Karpas-422 (cell line): ENCODE measurements around the gene NDUFB10. TPM values are rescaled to one million over a fixed set of nuclear protein-coding genes. Genes with fewer than 3 reads are reported as not detected.

Experiments used
- DNase-seq: peaks from one replicate; pipeline ENCODE4 v3.0.0-alpha.2; 2015
- H2AFZ ChIP-seq: fragments of 200-600 bp; sonication (generic); 2 replicates; pipeline ENCODE4 v1.6.1; 2014; ENCODE audit warnings: antibody characterized with exemption, low read length, mixed read lengths
- H3K27ac ChIP-seq: fragments of 200-600 bp; sonication (generic); 2 replicates; pipeline ENCODE4 v1.5.1; 2014; ENCODE audit warnings: mild to moderate bottlenecking, low read length, moderate library complexity
- H3K27me3 ChIP-seq: fragments of 200-600 bp; sonication (generic); 2 replicates; pipeline ENCODE4 v1.6.1; 2014; ENCODE audit warnings: low read length, mixed read lengths
- H3K36me3 ChIP-seq: fragments of 200-600 bp; sonication (generic); 2 replicates; pipeline ENCODE4 v1.6.1; 2014; ENCODE audit warnings: low read length, mixed read lengths; ENCODE audit not compliant: insufficient read depth
- H3K4me1 ChIP-seq: fragments of 200-600 bp; sonication (generic); 2 replicates; pipeline ENCODE4 v1.6.1; 2014; ENCODE audit warnings: mild to moderate bottlenecking, low read length, mixed read lengths
- H3K4me2 ChIP-seq: fragments of 200-600 bp; sonication (generic); 2 replicates; pipeline ENCODE4 v1.6.1; 2014; ENCODE audit warnings: low read length, low read depth, mild to moderate bottlenecking; ENCODE audit not compliant: poor library complexity, severe bottlenecking
- H3K4me3 ChIP-seq: fragments of 200-600 bp; sonication (generic); 2 replicates; pipeline ENCODE4 v1.5.1; 2014; ENCODE audit warnings: mild to moderate bottlenecking, antibody characterized with exemption, low read length, mixed read lengths
- H3K79me2 ChIP-seq: fragments of 200-600 bp; sonication (generic); 2 replicates; pipeline ENCODE4 v1.6.1; 2014; ENCODE audit warnings: mild to moderate bottlenecking, low read length, mixed read lengths
- H3K9ac ChIP-seq: fragments of 200-600 bp; sonication (generic); 2 replicates; pipeline ENCODE4 v1.6.0; 2014; ENCODE audit warnings: low read length
- H3K9me2 ChIP-seq: fragments of 200-600 bp; sonication (generic), shearing (Covaris generic); replicated peaks from 2 replicates; pipeline ENCODE4 v1.6.0; 2014; ENCODE audit warnings: mild to moderate bottlenecking, low read length, moderate library complexity; ENCODE audit not compliant: insufficient read depth
- H3K9me3 ChIP-seq: fragments of 300-700, 200-600 bp; sonication (generic); 2 replicates; pipeline ENCODE4 v1.6.1; 2014; ENCODE audit warnings: low read length, mixed read lengths
- H4K20me1 ChIP-seq: fragments of 200-600 bp; sonication (generic); 2 replicates; pipeline ENCODE4 v1.6.1; 2014; ENCODE audit warnings: mild to moderate bottlenecking, antibody characterized with exemption, low read length, low read depth; ENCODE audit not compliant: insufficient read depth
- total RNA-seq: library from RNA; depleted of rRNA; stranded (reverse); fragments of >200 nt; shearing (Covaris generic); gene quantifications from 2 replicates; pipeline ENCODE4 v1.2.3, GENCODE V29; 2014; ENCODE audit warnings: low replicate concordance

Gene NDUFB10
- total RNA-seq, 1 experiment from 2014 or later = 288 TPM

DNA sequence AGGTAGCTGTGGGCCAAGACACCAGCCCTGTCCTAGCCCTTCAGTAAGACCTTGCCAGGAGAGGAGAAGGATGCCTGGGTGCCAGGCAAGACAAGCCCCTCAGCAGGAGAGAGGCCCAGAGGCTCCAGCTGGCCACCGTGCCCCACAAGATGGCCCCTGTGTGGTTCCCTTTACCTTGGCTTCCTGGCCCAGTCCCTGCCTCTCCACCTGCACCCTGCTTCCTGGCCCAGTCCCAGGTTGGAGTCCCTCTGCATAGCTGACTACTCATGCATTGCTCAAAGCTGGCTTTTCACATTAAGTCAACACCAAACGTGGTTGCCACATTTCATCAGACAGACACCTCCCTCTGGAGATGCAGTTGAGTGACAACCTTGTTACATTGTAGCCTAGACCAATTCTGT lies 34.4 kb downstream of the NDUFB10 start:
- Histone ChIP-seq H4K20me1 (no peaks in the 10 kb centered on the region), H3K4me1 (peaks cover 21% of the 10 kb centered on the region), H3K9ac (no peak overlapping the region), H3K36me3 (no peaks in the 10 kb centered on the region; the same call in 1 of the 2 replicates), H3K27me3 (no peaks in the 10 kb centered on the region), H3K79me2 (no peaks in the 10 kb centered on the region), H3K4me3 (no peak overlapping the region), H3K4me2 (no peak overlapping the region), H3K27ac (no peak overlapping the region), H3K9me2 (no peaks in the 10 kb centered on the region), H2AFZ (no peak overlapping the region), H3K9me3 (no peaks in the 10 kb centered on the region)
- DNase-seq = no peak

- Histone ChIP-seq H3K36me3 (peaks cover 7% of the 10 kb centered on the region), H4K20me1 (peaks cover 10% of the 10 kb centered on the region; the same call in 1 of the 2 replicates)
Measured at GRCh38 chr16:1997494-1998359, 38.4 kb downstream of the NDUFB10 start.

DNA sequence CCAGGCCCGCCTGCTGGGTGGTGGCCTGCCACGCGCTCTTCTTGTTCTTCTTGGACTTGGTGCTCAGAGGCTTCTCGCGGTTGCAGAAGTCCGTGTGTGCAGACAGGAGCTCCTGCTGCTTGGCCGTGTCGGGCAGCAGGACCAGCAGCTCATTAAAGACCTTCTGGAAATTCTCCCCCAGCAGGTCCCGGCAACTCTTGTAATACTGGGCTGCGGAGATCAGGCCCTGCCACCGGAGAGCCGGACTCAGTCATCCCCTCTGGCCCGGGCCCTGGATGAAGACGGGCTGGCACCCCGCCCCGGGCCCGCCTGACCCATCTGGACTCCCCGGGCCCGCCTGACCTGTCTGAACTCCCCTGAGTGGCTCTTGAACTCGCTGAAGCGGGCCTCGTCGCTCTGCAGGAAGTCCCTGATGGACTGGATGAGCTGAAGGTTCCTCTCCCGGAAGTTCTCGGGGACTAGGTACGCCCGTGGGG lies 39.1 kb downstream of the NDUFB10 start:
- Histone ChIP-seq H2AFZ (no peak overlapping the region), H3K9ac (no peak overlapping the region), H3K4me2 (no peak overlapping the region), H4K20me1 (peaks cover 17% of the 10 kb centered on the region), H3K4me1 (no peaks in the 10 kb centered on the region), H3K4me3 (no peak overlapping the region), H3K79me2 (peaks cover 7% of the 10 kb centered on the region), H3K27me3 (no peaks in the 10 kb centered on the region), H3K9me2 (no peaks in the 10 kb centered on the region), H3K36me3 (peaks cover 11% of the 10 kb centered on the region), H3K27ac (no peak overlapping the region), H3K9me3 (no peaks in the 10 kb centered on the region)
- no peak for DNase-seq

More at GRCh38 chr16:1997494-1998359, 38.4 kb downstream of the NDUFB10 start:
- no peak overlapping the region for H3K9ac ChIP-seq
- H3K27me3 ChIP-seq = no peaks in the 10 kb centered on the region
- no peaks in the 10 kb centered on the region for H3K9me2 ChIP-seq
- DNase-seq = no peak
- H2AFZ ChIP-seq = no peak overlapping the region
- no peak overlapping the region for H3K27ac ChIP-seq
- H3K4me2 ChIP-seq = no peak overlapping the region
- H3K9me3 ChIP-seq = no peaks in the 10 kb centered on the region
- H3K79me2 ChIP-seq = peaks cover under 1% of the 10 kb centered on the region; the same call in 1 of the 2 replicates
- no peak overlapping the region for H3K4me3 ChIP-seq
- H3K4me1 ChIP-seq = no peaks in the 10 kb centered on the region

DNA sequence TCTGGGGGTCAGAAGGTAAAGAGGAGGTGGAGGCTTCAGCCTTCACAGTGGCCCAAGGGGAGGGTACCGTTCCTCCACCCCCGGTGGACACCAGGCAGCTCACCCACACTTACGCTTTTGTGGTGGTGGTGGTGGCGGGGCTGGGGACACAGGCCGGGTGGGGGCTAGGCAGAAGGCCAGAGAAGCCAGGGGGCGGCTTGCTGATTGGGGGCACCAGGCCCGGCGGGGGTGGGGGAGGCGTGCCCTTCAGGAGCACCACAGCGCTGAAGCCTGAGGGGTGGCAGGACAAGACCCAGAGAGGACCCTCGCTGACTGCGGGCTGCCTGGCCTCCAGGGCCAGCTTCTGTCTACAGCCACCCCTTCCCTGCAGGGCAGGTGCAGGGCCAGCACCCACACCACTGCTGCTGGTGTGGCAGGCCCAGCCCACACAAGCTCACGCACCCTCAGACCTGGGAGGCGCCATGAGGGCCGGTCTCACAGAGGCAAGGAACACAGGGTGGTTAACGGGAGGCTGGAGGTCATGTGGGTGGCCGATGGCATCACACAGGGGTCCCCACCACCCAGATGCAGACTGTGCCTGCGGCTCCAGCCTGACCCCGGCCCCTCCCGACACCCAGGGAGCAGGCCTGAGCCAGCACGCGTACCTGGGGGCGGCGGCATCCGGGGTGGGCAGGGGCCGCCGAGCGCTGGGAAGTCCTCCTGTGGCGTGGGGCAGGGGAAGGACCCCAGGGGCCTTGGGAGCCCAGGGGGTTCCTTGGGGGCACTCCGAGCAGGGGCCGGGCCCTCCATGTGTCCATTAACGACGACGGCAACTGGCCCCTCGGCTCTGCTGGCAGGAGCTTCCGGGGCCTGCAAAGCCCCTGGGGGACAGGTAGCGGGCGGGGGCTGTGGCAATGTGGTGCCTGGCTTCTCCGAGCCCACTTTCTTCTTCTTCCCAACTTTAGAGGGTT lies 39.8 kb downstream of the NDUFB10 start:
- no peaks in the 10 kb centered on the region for H3K27me3 ChIP-seq
- peaks cover 14% of the 10 kb centered on the region for H3K36me3 ChIP-seq
- H3K9me3 ChIP-seq = no peaks in the 10 kb centered on the region
- peaks cover 11% of the 10 kb centered on the region for H3K79me2 ChIP-seq
- no peak overlapping the region for H3K27ac ChIP-seq
- no peak overlapping the region for H3K4me3 ChIP-seq
- no peaks in the 10 kb centered on the region for H3K9me2 ChIP-seq
- H3K4me2 ChIP-seq = no peak overlapping the region
- no peak for DNase-seq
- H2AFZ ChIP-seq = no peak overlapping the region
- peaks cover 22% of the 10 kb centered on the region for H4K20me1 ChIP-seq
- no peak overlapping the region for H3K9ac ChIP-seq
- peaks cover 2% of the 10 kb centered on the region for H3K4me1 ChIP-seq

DNA sequence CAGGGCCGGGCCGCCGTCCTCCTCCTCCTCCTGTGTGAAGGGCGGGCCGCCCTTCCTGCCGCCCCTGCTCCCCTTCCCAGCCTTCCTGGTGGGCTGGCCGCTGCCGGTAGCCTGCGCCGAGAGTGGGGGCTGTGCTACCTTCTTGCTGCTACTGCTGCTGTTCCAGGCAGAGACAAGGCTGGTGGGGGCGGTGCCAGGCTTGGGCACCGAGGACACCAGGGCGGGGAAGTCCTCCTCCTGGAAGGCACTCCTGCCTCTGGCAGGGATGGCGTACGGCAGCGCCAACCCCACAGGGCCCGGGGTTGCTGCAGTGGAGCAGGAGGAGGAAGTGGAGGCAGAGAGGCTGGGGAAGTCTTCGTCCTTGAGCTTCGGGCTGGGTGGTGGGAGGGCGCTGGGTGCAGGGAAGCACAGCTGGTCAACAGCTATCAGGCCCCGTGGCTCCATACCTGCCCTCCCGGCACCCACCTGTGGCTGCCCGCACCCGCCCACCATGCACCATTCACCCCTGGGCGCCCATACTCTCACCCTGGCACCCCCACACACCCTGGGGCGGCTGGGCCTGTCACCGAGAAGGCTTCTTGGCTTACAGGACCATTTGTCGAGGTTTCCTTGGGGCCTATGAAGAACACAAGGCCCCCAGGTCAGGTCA lies 40.7 kb downstream of the NDUFB10 start:
- Histone ChIP-seq H3K4me1 (peaks cover 9% of the 10 kb centered on the region), H3K36me3 (peaks cover 14% of the 10 kb centered on the region)

DNA sequence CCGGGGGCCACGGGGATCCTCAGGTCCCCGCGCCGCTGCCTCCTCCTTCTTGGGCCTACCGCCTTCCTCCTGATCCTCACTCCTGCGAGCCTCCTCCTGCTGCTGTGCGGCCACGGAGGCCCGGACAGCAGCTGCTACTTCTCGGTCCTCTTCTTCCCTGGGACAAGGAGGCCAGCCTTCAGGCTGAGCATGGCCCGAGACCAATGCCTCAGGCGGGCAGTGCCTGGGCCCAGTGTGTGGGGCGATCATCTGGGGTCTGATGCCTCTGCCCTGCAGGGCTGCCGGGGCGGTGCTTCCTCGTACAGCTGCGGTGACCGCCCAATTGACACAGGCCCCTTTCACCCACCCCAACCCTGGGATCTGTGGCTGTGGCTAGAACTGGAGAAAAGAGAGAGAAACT lies 41.7 kb downstream of the NDUFB10 start:
- Histone ChIP-seq H3K9me2 (no peaks in the 10 kb centered on the region), H3K4me2 (no peak overlapping the region), H3K27ac (no peak overlapping the region), H3K36me3 (peaks cover 14% of the 10 kb centered on the region), H2AFZ (no peak overlapping the region), H3K4me3 (no peak overlapping the region), H4K20me1 (peaks cover 40% of the 10 kb centered on the region), H3K9me3 (no peaks in the 10 kb centered on the region), H3K27me3 (no peaks in the 10 kb centered on the region), H3K79me2 (peaks cover 28% of the 10 kb centered on the region), H3K4me1 (peaks cover 19% of the 10 kb centered on the region), H3K9ac (no peak overlapping the region)
- no peak for DNase-seq

More for the DNA sequence above, 40.7 kb downstream of the NDUFB10 start:
- H3K4me3 ChIP-seq = no peak overlapping the region
- H3K9me3 ChIP-seq = no peaks in the 10 kb centered on the region
- no peaks in the 10 kb centered on the region for H3K27me3 ChIP-seq
- no peak overlapping the region for H3K9ac ChIP-seq
- H3K27ac ChIP-seq = no peak overlapping the region
- no peak for DNase-seq
- H2AFZ ChIP-seq = no peak overlapping the region
- H3K4me2 ChIP-seq = no peak overlapping the region
- H3K79me2 ChIP-seq = peaks cover 18% of the 10 kb centered on the region
- H3K9me2 ChIP-seq = no peaks in the 10 kb centered on the region
- H4K20me1 ChIP-seq = peaks cover 31% of the 10 kb centered on the region

DNA sequence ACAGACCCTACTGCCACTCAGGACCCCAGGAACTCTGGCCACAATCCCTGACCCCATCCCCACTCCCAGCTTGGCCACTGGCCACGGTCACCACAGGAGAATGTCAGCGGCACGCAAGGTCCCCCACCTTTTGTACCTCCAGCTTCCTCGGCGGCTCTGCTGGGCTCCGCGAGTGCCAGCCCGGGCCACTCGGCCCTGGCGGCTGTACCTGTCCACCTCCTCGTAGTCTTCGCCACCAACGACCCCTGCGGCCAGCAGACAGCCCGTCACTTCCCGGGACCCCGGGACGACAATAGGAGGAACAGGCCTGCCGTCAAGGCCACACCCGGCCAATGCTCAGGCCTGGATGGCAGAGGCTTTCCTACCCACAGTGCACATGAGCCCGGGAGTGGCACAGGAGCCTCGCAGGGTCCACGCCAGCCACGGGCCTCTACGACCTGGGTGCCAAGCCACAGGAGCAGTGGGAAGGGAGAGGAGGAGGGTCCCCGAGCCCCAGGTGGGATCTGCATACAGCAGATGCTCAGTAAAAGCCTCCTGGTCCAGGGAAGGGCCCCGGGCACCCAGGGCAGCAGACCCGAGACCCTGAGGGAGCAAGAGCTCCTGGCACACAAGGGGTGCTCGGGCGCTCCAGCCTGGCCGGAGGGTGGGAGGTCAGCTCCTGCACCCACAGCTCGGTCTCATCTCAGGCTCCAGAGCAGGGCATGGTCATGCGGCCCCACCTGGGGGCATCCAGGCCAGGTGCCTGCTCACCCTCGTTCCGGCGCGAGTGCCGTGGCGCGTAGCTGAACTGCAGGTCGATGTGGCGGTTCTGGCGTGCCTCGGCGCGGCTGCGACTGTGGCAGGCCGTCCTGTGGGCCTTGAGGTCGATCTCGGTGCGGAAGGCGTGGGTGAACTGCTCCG lies 42.4 kb downstream of the NDUFB10 start:
- peaks cover 26% of the 10 kb centered on the region for H3K4me1 ChIP-seq
- H3K79me2 ChIP-seq = peaks cover 35% of the 10 kb centered on the region
- no peak overlapping the region for H3K27ac ChIP-seq
- no peaks in the 10 kb centered on the region for H3K9me2 ChIP-seq
- H3K4me2 ChIP-seq = no peak overlapping the region
- peaks cover 47% of the 10 kb centered on the region for H4K20me1 ChIP-seq
- DNase-seq = no peak
- H3K9me3 ChIP-seq = no peaks in the 10 kb centered on the region
- H3K36me3 ChIP-seq = peaks cover 14% of the 10 kb centered on the region
- no peak overlapping the region for H3K9ac ChIP-seq
- no peaks in the 10 kb centered on the region for H3K27me3 ChIP-seq
- H2AFZ ChIP-seq = no peak overlapping the region
- no peak overlapping the region for H3K4me3 ChIP-seq
